H9 (cell line): ENCODE data around the gene CALR3. TPM values are rescaled to one million over a fixed set of nuclear protein-coding genes. Genes with fewer than 3 reads are reported as not detected.

Experiments used
- DNase-seq: peaks from one replicate; pipeline ENCODE4 v3.0.0-alpha.2; 2017
- H2AFZ ChIP-seq: one replicate; pipeline ENCODE4 v1.6.1; 2013; ENCODE audit warnings: mild to moderate bottlenecking, low read length, control low read depth, moderate library complexity
- H2AK5ac ChIP-seq: 2 replicates; pipeline ENCODE4 v1.6.1; 2013; ENCODE audit warnings: low read length, control low read depth, mixed read lengths; ENCODE audit not compliant: insufficient read length
- H2BK120ac ChIP-seq: one replicate; pipeline ENCODE4 v1.6.1; 2013; ENCODE audit warnings: low read depth, mild to moderate bottlenecking, low read length, control low read depth, inconsistent platforms; ENCODE audit not compliant: poor library complexity, severe bottlenecking
- H2BK12ac ChIP-seq: 2 replicates; pipeline ENCODE4 v1.6.1; 2013; ENCODE audit warnings: low read length, control low read depth, mixed read lengths, low read depth; ENCODE audit not compliant: insufficient read length
- H2BK15ac ChIP-seq: 2 replicates; pipeline ENCODE4 v1.6.1; 2013; ENCODE audit warnings: low read depth, low read length, control low read depth
- H2BK20ac ChIP-seq: one replicate; pipeline ENCODE4 v1.6.1; 2013; ENCODE audit warnings: low read depth, mild to moderate bottlenecking, low read length, control low read depth, inconsistent platforms; ENCODE audit not compliant: poor library complexity, severe bottlenecking
- H2BK5ac ChIP-seq: 2 replicates; pipeline ENCODE4 v1.6.1; 2013; ENCODE audit warnings: low read length, control low read depth, mixed read lengths; ENCODE audit not compliant: insufficient read length
- H3K14ac ChIP-seq: 2 replicates; pipeline ENCODE4 v1.6.1; 2013; ENCODE audit warnings: low read length, control low read depth; ENCODE audit not compliant: insufficient read depth
- H3K18ac ChIP-seq: 2 replicates; pipeline ENCODE4 v1.6.1; 2013; ENCODE audit warnings: low read depth, mild to moderate bottlenecking, mixed read lengths, low read length, control low read depth; ENCODE audit not compliant: insufficient read length
- H3K23ac ChIP-seq: 2 replicates; pipeline ENCODE4 v1.6.1; 2013; ENCODE audit warnings: low read length, control low read depth, mixed read lengths, low read depth; ENCODE audit not compliant: insufficient read length
- H3K23me2 ChIP-seq: 2 replicates; pipeline ENCODE4 v1.6.1; 2013; ENCODE audit warnings: low read depth, mild to moderate bottlenecking, mixed read lengths, low read length, control low read depth; ENCODE audit not compliant: insufficient read length, poor library complexity, severe bottlenecking
- H3K27ac ChIP-seq: 2 replicates; pipeline ENCODE4 v1.5.1; 2013; ENCODE audit warnings: low read length, control low read depth, mixed read lengths, low read depth; ENCODE audit not compliant: insufficient read length
- H3K27me3 ChIP-seq: 2 replicates; pipeline ENCODE4 v1.6.1; 2013; ENCODE audit warnings: low read length, control low read depth, inconsistent platforms; ENCODE audit not compliant: insufficient read depth
- H3K4ac ChIP-seq: 2 replicates; pipeline ENCODE4 v1.6.1; 2013; ENCODE audit warnings: low read depth, mild to moderate bottlenecking, control low read depth, inconsistent platforms, low read length, moderate library complexity
- H3K4me1 ChIP-seq: 2 replicates; pipeline ENCODE4 v1.6.1; 2013; ENCODE audit warnings: low read length, control low read depth, inconsistent platforms; ENCODE audit not compliant: insufficient read depth
- H3K4me2 ChIP-seq: 2 replicates; pipeline ENCODE4 v1.6.1; 2013; ENCODE audit warnings: low read length, control low read depth, mixed read lengths; ENCODE audit not compliant: insufficient read length, insufficient read depth
- H3K56ac ChIP-seq: 2 replicates; pipeline ENCODE4 v1.6.1; 2013; ENCODE audit warnings: low read depth, mild to moderate bottlenecking, mixed read lengths, low read length, control low read depth; ENCODE audit not compliant: insufficient read length
- H3K79me1 ChIP-seq: 2 replicates; pipeline ENCODE4 v1.6.1; 2013; ENCODE audit warnings: low read depth, mild to moderate bottlenecking, moderate library complexity, low read length, control low read depth, inconsistent platforms; ENCODE audit not compliant: insufficient read depth, poor library complexity, severe bottlenecking
- H3K79me2 ChIP-seq: 2 replicates; pipeline ENCODE4 v1.6.1; 2013; ENCODE audit warnings: low read length, control low read depth, inconsistent platforms; ENCODE audit not compliant: insufficient read depth
- H3K9ac ChIP-seq: 2 replicates; pipeline ENCODE4 v1.6.1; 2013; ENCODE audit warnings: low read length, control low read depth, mixed read lengths; ENCODE audit not compliant: insufficient read length; ENCODE audit errors: extremely low read depth
- H3K9me3 ChIP-seq: one replicate; pipeline ENCODE4 v1.6.1; 2013; ENCODE audit warnings: low read depth, low read length, inconsistent platforms; ENCODE audit not compliant: control insufficient read depth
- H3T11ph ChIP-seq: one replicate; pipeline ENCODE4 v1.6.1; 2013; ENCODE audit warnings: mild to moderate bottlenecking, low read length, control low read depth, inconsistent platforms
- H4K20me1 ChIP-seq: one replicate; pipeline ENCODE4 v1.6.1; 2013; ENCODE audit not compliant: control insufficient read depth, insufficient read length, insufficient read depth
- H4K5ac ChIP-seq: 2 replicates; pipeline ENCODE4 v1.6.1; 2013; ENCODE audit warnings: low read depth, mild to moderate bottlenecking, mixed read lengths, low read length, control low read depth; ENCODE audit not compliant: insufficient read length
- H4K8ac ChIP-seq: replicated peaks from 2 replicates; pipeline ENCODE4 v1.6.1; 2013; ENCODE audit warnings: low read length, control low read depth, mixed read lengths, low read depth; ENCODE audit not compliant: insufficient read length
- H4K91ac ChIP-seq: 2 replicates; pipeline ENCODE4 v1.6.1; 2013; ENCODE audit warnings: low read depth, mild to moderate bottlenecking, moderate library complexity, mixed read lengths, low read length, control low read depth; ENCODE audit not compliant: insufficient read length
- H3K27ac Mint-ChIP-seq, 3 experiments: 2 replicates in 2 of 3; 3 replicates in 1 of 3; pipeline ENCODE4 v1.8.0; 2020 to 2021; ENCODE audit warnings: mixed read lengths in 3 of 3, mild to moderate bottlenecking in 1 of 3, moderate library complexity in 1 of 3
- H3K27me3 Mint-ChIP-seq: 2 replicates; pipeline ENCODE4 v1.8.0; 2021; ENCODE audit warnings: low read depth, mild to moderate bottlenecking, moderate library complexity, mixed read lengths
- H3K36me3 Mint-ChIP-seq, 3 experiments: 2 replicates in 2 of 3; 3 replicates in 1 of 3; pipeline ENCODE4 v1.8.0; 2020 to 2021; ENCODE audit warnings: low read depth in 3 of 3, mixed read lengths in 3 of 3; ENCODE audit not compliant: insufficient read depth in 1 of 3
- H3K4me1 Mint-ChIP-seq, 2 experiments: 2 replicates each; pipeline ENCODE4 v1.8.0; 2020; ENCODE audit warnings: mixed read lengths in 2 of 2
- H3K4me3 Mint-ChIP-seq, 2 experiments: 2 replicates in 1 of 2; 3 replicates in 1 of 2; pipeline ENCODE4 v1.8.0; 2020 to 2021; ENCODE audit warnings: mild to moderate bottlenecking in 2 of 2, mixed read lengths in 2 of 2, moderate library complexity in 1 of 2
- H3K9me3 Mint-ChIP-seq, 2 experiments: 2 replicates in 1 of 2; 3 replicates in 1 of 2; pipeline ENCODE4 v1.8.0; 2020; ENCODE audit warnings: mild to moderate bottlenecking in 2 of 2, mixed read lengths in 2 of 2, moderate library complexity in 1 of 2
- WGBS: extraction: QIAGEN DNeasy Blood & Tissue Kit; methylation state at CpG from one replicate; pipeline ENCODE4 v1.1.7; 2013; ENCODE audit warnings: missing lambda C conversion rate, low lambda C conversion rate, mixed read lengths; ENCODE audit not compliant: insufficient read length; ENCODE audit errors: extremely low coverage; 5-methylcytosine and 5-hydroxymethylcytosine counted together
- total RNA-seq: library from RNA; stranded (reverse); gene quantifications from 2 replicates; pipeline ENCODE4 v1.2.1, GENCODE V29; 2021
- TF ChIP-seq, protein P1 (sequence below): fragments of 200-600 bp; sonication (generic); conservative IDR thresholded peaks from 3 replicates; pipeline ENCODE4 v1.8.0; 2021; ENCODE audit warnings: antibody characterized with exemption, mild to moderate bottlenecking

Gene CALR3
- total RNA-seq, 1 experiment from 2014 or later, result 0.44 TPM

DNA sequence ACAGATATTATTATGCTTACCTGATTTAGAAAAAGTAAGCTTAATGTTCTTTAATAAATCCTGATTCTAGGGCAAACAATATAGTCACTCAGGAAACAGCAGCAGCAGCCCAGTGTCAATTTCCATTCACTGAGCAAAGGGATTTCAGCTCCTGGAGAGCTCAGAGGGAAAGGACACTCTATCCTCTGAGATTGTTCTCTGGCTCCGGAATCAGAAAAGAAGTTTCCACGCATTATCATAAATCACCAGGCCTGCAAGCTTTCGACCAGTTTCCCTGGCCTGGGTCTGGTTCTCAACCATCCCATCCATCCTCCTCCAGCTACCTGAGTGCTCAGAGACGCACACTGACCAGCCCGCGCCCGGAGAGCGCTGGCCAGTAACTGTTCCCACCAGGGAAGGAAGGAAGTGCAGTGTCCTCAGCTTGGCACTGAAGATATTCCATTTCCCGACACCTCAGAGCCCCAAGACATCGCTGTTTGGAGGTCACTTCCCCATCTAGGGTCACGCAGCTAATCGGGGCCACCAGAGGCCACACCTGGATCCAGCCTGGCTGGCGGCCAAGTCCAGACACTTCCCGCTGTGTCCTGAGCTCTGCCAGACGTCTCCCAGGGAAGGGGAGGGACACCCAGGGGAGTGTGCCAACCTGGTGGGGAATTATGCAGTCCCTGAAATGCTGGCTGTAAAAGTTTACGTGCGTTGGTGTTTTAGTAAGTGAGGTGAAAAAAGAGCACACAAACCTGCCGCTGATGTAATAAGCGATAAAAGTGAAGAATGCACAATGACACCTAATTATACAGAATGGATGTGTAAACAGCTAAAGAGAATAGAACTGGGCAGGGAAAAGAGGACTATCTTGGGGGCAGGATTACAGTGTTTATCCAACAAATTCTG lies 53.3 kb downstream of the CALR3 start:
- H3K27ac ChIP-seq, result no peak overlapping the region
- H2AFZ ChIP-seq, result no peak overlapping the region
- H3K14ac ChIP-seq, result no peak overlapping the region; the same call in 1 of the 2 replicates
- H3K4me1 Mint-ChIP-seq, result peaks cover 42 to 44% of the 10 kb centered on the region in 2 experiments
- peak overlapping the region; percentile 59 to 87 (median 83) for H3K27ac Mint-ChIP-seq
- no peak overlapping the region; a peak in 1 of 5 replicates for H3K4me3 Mint-ChIP-seq
- no peaks in the 10 kb centered on the region for H3K27me3 ChIP-seq
- no peak overlapping the region for H2BK5ac ChIP-seq
- no CpG with 5 or more reads among the region's 19 CpGs for WGBS
- no peak overlapping the region for H3K4me2 ChIP-seq
- H4K20me1 ChIP-seq, result peaks cover 6% of the 10 kb centered on the region
- no peak overlapping the region for H2AK5ac ChIP-seq
- no peak overlapping the region for H2BK20ac ChIP-seq
- no peak overlapping the region for H4K91ac ChIP-seq
- no peaks in the 10 kb centered on the region for H3K27me3 Mint-ChIP-seq
- H3T11ph ChIP-seq, result no peak overlapping the region
- H3K9me3 ChIP-seq, result no peaks in the 10 kb centered on the region
- no peak for DNase-seq
- H4K8ac ChIP-seq, result no peak overlapping the region
- TF ChIP-seq, protein P1, sequence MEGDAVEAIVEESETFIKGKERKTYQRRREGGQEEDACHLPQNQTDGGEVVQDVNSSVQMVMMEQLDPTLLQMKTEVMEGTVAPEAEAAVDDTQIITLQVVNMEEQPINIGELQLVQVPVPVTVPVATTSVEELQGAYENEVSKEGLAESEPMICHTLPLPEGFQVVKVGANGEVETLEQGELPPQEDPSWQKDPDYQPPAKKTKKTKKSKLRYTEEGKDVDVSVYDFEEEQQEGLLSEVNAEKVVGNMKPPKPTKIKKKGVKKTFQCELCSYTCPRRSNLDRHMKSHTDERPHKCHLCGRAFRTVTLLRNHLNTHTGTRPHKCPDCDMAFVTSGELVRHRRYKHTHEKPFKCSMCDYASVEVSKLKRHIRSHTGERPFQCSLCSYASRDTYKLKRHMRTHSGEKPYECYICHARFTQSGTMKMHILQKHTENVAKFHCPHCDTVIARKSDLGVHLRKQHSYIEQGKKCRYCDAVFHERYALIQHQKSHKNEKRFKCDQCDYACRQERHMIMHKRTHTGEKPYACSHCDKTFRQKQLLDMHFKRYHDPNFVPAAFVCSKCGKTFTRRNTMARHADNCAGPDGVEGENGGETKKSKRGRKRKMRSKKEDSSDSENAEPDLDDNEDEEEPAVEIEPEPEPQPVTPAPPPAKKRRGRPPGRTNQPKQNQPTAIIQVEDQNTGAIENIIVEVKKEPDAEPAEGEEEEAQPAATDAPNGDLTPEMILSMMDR, result no peak
- H4K5ac ChIP-seq, result no peak overlapping the region
- H2BK15ac ChIP-seq, result no peak overlapping the region
- H3K23ac ChIP-seq, result no peak overlapping the region
- no peaks in the 10 kb centered on the region for H3K23me2 ChIP-seq
- peaks cover 5 to 21% (median 20%) of the 10 kb centered on the region in 3 experiments; a peak in 5 of 7 replicates for H3K36me3 Mint-ChIP-seq
- H3K4ac ChIP-seq, result no peak overlapping the region
- H3K9ac ChIP-seq, result no peak overlapping the region
- no peak overlapping the region for H2BK12ac ChIP-seq
- H3K18ac ChIP-seq, result no peak overlapping the region
- no peak overlapping the region for H3K56ac ChIP-seq
- H3K4me1 ChIP-seq, result peaks cover 2% of the 10 kb centered on the region; the same call in 1 of the 2 replicates
- H3K79me2 ChIP-seq, result peaks cover 4% of the 10 kb centered on the region; the same call in 1 of the 2 replicates
- no peaks in the 10 kb centered on the region for H3K9me3 Mint-ChIP-seq
- H2BK120ac ChIP-seq, result no peak overlapping the region
- no peaks in the 10 kb centered on the region for H3K79me1 ChIP-seq
